ENCODE measurements around the gene TUBB6. TPM values are rescaled to one million over a fixed set of nuclear protein-coding genes. Genes with fewer than 3 reads are reported as not detected.

Gene TUBB6
- total and polyA plus RNA-seq, 11 donors, result 64.8 to 800 (median 126) TPM

DNA sequence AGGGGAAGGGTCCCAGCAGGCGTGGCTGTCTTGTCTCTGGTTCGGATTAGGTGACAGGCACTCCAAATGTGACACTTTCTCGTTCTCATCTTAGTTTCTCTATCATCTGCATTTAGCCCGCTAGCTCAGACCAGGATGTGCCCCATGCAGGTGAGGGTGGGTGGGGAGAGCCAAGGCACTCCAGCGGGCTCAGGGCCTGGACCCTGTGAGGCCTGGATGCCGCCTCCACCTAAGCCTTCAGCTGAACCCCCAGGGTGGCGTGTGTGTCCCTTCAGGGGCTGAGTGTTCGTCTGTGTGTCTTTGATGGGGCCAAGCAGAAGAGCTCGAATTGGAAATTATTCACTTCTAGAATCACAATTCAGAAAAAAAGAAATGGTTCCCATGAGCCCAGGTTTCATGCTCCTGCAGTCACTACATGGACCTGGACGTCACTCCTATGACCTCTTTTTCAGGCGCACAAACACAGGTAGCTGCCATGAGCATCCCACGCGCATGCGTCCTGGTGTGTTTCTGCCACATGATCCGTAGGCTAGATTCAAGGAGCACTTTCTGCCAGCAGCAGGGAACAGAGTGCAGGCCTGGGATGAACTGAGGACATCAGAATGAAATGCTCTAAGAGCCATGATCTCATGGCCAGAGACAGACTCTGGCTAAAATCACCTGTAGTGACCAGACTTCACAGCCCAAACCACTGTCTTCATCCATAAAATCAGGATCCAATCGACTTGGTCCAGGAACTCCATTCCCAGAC is 28.1 kb upstream of the TUBB6 start:
- intact Hi-C loops (cut with DNase I), result loop anchor here in 5 of 10 donors (1.0 to 10.0 kb wide), 4 partner anchors 27 to 97 kb away; partner anchors contain the start of gene AFG3L2 (in 3 of the 5)
- ATAC-seq, result peak in 3 of 4 donors; percentile 4 to 49 (median 34)
- DNase-seq, result peak in 4 of 5 donors; percentile 38 to 76 (median 68)
- WGBS, 4 donors, result 63 to 85% (median 68%) methylated on average over 15 to 16 of the region's 16 CpGs
- Histone ChIP-seq H3K27me3 (no peaks in the 10 kb centered on the region), H3K9me3 (no peaks in the 10 kb centered on the region), H3K36me3 (no peaks in the 10 kb centered on the region), H3K4me1 (peaks cover 0 to 34% (median 22%) of the 10 kb centered on the region in 12 donors), H3K4me3 (peak overlapping the region; percentile 3 to 61 (median 48)), H3K27ac (peak overlapping the region; percentile 87 to 100 (median 96))
- TF ChIP-seq, protein P1, sequence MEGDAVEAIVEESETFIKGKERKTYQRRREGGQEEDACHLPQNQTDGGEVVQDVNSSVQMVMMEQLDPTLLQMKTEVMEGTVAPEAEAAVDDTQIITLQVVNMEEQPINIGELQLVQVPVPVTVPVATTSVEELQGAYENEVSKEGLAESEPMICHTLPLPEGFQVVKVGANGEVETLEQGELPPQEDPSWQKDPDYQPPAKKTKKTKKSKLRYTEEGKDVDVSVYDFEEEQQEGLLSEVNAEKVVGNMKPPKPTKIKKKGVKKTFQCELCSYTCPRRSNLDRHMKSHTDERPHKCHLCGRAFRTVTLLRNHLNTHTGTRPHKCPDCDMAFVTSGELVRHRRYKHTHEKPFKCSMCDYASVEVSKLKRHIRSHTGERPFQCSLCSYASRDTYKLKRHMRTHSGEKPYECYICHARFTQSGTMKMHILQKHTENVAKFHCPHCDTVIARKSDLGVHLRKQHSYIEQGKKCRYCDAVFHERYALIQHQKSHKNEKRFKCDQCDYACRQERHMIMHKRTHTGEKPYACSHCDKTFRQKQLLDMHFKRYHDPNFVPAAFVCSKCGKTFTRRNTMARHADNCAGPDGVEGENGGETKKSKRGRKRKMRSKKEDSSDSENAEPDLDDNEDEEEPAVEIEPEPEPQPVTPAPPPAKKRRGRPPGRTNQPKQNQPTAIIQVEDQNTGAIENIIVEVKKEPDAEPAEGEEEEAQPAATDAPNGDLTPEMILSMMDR (IDR thresholded peaks at IDR 0.05), result no peak
- TF ChIP-seq POLR2A (IDR thresholded peaks at IDR 0.05), result no peak

DNA sequence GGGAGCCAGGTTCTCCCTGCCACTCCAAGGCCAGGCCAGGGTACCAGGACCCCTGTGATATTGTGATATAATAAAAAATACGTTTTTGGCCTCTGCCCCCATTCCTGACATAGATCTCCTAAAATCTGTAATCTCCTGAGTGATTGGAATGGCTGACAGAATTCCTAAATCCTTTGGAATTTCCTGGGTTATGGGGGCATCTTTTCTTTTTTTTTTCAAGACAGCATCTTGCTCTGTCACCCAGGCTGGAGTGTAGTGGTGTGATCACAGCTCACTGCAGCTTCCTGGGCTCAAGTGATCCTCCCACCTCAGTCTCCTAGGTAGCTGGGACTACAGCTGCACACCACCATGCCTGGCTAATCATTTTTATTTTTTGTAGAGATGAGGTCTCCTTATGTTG is 26.2 kb upstream of the TUBB6 start:
- H3K4me3 ChIP-seq, result no peak overlapping the region
- no peaks in the 10 kb centered on the region for H3K9me3 ChIP-seq
- H3K4me1 ChIP-seq, result peaks cover 0 to 34% (median 22%) of the 10 kb centered on the region in 12 donors
- peak overlapping the region in 3 of 12 donors; percentile 17 to 99 (median 44) for H3K27ac ChIP-seq
- TF ChIP-seq, protein P1 (IDR thresholded peaks at IDR 0.05), result no peak
- no peak for TF ChIP-seq POLR2A (IDR thresholded peaks at IDR 0.05)
- no peak for DNase-seq
- no peaks in the 10 kb centered on the region for H3K36me3 ChIP-seq
- ATAC-seq, result no peak
- intact Hi-C loops (cut with DNase I), result loop anchor here in 2 of 10 donors (10.0 kb wide), 1 partner anchor 93 kb away; the partner anchor contains the start of gene AFG3L2 (in 2 of the 2)
- 50 to 82% (median 63%) methylated on average over 1 of the region's 1 CpG for WGBS, 4 donors
- H3K27me3 ChIP-seq, result peaks cover 0 to 2% (median 0%) of the 10 kb centered on the region in 9 donors

GRCh38 chr18:12282442-12283039 is 25.5 kb upstream of the TUBB6 start:
- TF ChIP-seq, protein P1 (IDR thresholded peaks at IDR 0.05), result no peak
- no peak for TF ChIP-seq POLR2A (IDR thresholded peaks at IDR 0.05)
- intact Hi-C loops (cut with DNase I), result loop anchor here in 2 of 10 donors (10.0 kb wide), 1 partner anchor 92 kb away; the partner anchor contains the start of gene AFG3L2 (in 2 of the 2)
- peak overlapping the region in 2 of 12 donors; percentile 44 to 99 for H3K27ac ChIP-seq
- no peaks in the 10 kb centered on the region for H3K36me3 ChIP-seq
- 77 to 82% (median 80%) methylated on average over 8 to 9 of the region's 9 CpGs for WGBS, 4 donors
- H3K4me1 ChIP-seq, result peaks cover 0 to 34% (median 22%) of the 10 kb centered on the region in 12 donors
- ATAC-seq (no peak), DNase-seq (peak in 1 of 5 donors; percentile 25)
- no peaks in the 10 kb centered on the region for H3K9me3 ChIP-seq
- H3K4me3 ChIP-seq, result no peak overlapping the region
- peaks cover 0 to 9% (median 0%) of the 10 kb centered on the region in 9 donors for H3K27me3 ChIP-seq

DNA sequence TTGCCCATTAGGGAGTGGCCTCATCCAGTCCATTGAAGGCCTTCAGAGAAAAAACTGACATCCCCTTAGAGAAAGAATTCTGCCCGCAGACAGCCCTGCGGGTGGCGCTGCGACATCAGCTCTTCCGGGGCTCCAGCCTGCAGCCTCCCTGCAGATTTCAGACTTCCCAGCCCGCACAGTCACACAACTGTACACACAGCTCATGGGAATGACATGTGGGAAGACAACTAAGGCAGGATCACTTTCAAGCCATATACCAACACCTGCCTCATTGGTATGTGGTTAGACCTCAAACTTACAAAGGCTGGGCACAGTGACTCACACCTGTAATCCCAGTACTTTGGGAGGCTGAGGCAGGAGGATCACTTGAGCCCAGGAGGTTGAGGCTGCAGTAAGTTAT is 24.8 kb upstream of the TUBB6 start:
- Histone ChIP-seq H3K36me3 (no peaks in the 10 kb centered on the region), H3K27me3 (peaks cover 0 to 15% (median 0%) of the 10 kb centered on the region in 9 donors), H3K27ac (no peak overlapping the region), H3K4me1 (peaks cover 0 to 31% (median 21%) of the 10 kb centered on the region in 12 donors), H3K9me3 (no peaks in the 10 kb centered on the region), H3K4me3 (no peak overlapping the region)
- 57 to 66% (median 62%) methylated on average over 6 of the region's 6 CpGs for WGBS, 4 donors
- DNase-seq (no peak), ATAC-seq (no peak)
- TF ChIP-seq POLR2A (IDR thresholded peaks at IDR 0.05), result no peak
- TF ChIP-seq, protein P1 (IDR thresholded peaks at IDR 0.05), result no peak
- intact Hi-C loops (cut with DNase I), result loop anchor here in 2 of 10 donors (10.0 kb wide), 1 partner anchor 92 kb away; the partner anchor contains the start of gene AFG3L2 (in 2 of the 2)

Data from heart left ventricle (tissue), 16 donors.